GM18511 (cell line): ENCODE measurements around the gene TM9SF3.
A peak's percentile ranks its signal among the peaks of the same experiment; 100 is the strongest.

Experiments
- ATAC-seq: cut with Tn5 transposase; IDR thresholded peaks from one replicate; pipeline ENCODE4 v1.9.1; 2021; ENCODE audit warnings: mild to moderate bottlenecking, moderate library complexity; ENCODE audit not compliant: unreplicated experiment

The TM9SF3 gene

DNA sequence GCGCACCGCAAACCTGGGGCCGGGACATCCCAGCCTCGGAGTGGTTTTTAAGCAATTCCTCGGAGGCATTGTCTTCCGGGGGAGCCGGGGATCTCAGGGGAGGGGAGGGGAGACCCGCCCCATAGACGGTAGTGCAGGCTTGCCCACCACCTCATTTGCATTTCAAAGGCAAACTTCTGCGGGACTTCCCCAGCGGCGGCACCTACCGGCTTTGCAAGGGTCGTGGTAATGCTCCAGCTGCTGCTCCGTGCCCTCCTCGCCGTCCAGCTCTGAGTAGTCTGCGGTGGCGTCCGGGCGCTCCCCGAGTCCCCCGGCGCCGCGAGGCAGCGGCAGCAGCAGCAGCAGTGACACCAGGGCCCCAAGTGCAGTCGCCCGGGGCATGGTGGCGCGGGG is 73.5 kb downstream of the TM9SF3 start:
- ATAC-seq, result peak; percentile 57

- ATAC-seq, result peak; percentile 5
These were observed 74.1 kb downstream of the TM9SF3 start for GRCh38 chr10:96512524-96513304.

DNA sequence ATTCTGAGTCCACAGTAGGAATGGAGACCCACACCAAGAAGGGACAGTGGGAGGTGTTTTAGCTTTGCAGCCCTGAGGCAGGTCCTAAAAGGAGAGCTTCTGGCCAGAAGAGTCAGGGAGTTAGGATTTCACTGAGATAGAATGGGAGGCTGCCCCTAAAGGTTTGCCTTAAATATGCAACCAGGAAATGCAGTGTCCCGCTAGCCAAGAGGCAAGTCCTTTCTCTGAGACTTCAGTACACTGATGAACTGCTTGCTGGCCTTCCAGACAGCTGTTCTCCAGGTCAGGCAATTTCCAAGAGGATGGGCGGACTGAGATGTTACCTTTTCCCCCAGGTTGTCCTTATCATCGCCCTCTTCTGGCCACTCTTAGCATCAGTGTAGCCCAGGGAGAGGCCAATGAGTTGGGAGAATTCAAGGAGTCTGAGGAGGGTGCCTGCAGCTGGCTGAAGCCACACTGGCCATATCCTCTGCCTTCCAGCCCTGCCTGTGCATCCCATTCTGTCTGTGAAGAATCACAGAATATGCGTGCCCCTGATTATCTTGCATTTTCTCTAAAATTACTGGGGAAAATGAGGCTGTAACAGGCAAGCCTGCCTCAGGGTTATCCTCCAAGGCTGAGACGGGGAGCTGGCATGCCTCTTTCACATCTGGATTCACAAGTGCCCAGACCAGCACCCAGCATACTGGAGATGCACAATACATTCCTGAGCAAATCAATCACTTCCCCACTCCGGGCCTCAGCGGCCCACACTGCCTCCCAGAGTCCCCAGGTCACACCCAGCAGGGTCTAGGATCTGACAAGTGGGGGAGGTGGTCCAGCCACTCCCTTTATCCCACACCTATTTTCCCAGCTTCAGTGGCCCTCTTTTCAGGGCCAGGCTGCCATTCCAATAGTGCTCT is 75.5 kb downstream of the TM9SF3 start:
- ATAC-seq, result no peak

DNA sequence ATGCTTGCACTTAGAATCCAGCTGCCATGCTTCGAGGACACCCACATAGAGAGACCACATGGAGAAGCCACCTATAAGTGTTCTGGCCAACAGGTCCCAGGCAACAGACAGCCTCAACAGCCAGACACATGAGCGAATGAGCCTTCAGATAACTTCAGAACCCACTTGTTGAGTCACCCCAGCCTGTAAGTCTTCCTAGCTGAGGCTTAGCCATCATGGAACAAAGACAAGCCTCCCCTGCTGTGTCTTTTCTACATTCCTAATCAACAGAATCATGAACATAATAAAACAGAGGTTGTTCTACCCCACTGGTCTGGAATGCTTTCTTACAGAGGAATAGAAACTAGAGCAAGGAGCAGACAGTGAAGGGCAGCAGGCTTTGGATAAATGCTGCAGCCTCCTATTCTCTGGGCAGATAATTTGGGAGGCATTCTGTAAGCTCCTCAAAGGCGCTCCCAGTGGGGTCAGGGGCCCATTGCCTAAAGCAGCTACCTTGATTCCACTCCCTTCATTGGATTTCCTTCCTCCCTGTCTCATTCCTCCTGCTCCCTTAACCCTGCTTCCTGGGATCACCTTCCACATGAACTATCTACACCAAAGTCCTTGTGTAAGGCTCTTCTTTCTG is 77.7 kb downstream of the TM9SF3 start:
- no peak for ATAC-seq

DNA sequence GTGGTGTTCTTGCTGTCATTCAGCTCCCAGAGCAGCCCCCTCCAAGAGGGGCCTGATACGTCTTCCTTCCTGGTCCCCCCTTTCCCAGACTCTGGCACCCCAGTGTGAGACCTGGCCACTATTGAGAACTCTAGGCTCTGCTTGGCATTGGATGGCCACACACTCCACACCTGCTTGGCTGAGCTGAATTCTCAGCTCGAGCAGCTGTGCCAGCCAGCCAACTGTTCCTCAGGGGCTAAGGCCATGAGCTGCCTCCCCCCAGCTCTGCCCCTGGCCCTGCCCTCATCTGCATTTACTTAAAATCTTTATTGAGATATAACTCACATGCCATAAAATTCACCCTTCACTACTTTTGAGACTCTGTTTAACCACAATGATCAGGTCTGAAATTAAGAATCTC is 79.8 kb downstream of the TM9SF3 start:
- ATAC-seq, result no peak

GRCh38 chr10:96505150-96506136 is 81.4 kb downstream of the TM9SF3 start:
- ATAC-seq, result no peak

- no peak for ATAC-seq
These were observed 84.1 kb downstream of the TM9SF3 start for GRCh38 chr10:96502561-96503282.

DNA sequence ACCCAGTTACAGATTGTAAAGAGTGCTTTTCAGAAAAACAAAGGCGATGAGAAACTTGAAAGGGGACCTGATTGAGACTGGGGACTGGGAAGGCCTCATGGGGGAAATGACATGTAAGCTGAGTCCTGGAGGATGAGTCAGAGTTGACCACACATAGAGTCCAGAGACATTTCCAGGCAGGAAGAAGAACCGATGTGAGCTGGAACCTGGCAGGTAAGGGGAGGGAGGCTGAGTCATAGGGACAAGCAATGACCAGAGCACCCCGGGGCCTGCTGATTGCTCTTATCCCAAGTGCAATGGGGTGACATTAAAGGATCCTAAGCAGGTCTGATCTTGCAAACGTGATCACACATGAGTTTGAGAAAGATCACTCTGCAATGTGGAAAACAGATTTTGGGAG is 84.8 kb downstream of the TM9SF3 start:
- ATAC-seq, result no peak

DNA sequence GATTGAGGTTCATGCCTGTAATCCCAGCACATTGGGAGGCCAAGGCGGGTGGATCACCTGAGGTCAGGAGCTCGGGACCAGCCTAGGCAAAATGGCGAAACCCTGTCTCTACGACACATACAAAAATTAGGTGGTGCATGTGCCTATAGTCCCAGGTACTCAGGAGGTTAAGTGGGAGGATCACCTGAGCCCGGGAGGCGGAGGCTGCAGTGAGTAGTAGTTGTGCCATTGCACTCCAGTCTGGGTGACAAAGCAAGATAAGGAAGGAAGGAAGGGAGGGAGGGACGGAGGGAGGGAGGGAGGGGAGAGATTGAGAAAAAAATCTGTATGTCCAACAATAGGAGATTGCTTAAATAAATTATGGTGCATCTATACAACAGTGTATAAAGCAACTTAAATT is 86.3 kb downstream of the TM9SF3 start:
- ATAC-seq, result no peak

DNA sequence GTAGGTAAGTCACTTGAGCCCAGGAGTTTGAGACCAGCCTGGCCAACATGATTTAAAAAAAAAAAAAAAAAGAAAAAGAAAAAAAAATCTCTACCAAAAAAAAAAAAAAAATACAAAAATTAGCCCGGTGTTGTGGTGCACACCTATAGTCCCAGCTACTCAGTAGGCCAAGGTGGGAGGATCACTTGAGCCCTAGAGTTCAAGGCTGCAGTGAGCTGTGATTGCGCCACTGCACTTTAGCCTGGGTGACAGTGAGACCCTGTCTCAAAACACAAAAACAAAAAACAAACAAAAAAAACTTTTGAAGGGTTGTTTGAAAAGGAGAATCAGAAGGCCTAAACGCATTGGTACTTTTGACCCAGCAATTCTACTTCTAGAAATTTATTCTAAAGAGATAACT is 86.8 kb downstream of the TM9SF3 start:
- ATAC-seq, result no peak

DNA sequence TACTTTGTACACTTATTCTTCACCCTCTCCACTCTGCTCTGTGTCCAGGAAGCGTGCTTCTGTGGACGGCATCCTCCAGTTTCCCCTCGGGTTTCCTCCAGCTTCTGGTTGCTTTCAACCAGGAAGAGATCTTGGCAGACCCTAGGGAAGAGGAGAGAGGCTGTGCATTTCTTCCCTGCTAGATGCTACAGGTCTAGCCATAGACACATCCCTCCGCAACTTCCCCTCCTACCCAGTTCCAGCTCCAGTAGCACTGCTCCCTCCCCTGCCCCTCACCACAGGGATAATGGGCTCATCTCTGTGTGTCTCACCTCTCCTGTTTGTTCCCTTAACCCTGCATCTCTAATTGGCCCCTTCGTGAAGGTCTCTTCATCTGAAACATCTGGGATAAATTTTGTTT is 89.4 kb downstream of the TM9SF3 start:
- ATAC-seq, result no peak

DNA sequence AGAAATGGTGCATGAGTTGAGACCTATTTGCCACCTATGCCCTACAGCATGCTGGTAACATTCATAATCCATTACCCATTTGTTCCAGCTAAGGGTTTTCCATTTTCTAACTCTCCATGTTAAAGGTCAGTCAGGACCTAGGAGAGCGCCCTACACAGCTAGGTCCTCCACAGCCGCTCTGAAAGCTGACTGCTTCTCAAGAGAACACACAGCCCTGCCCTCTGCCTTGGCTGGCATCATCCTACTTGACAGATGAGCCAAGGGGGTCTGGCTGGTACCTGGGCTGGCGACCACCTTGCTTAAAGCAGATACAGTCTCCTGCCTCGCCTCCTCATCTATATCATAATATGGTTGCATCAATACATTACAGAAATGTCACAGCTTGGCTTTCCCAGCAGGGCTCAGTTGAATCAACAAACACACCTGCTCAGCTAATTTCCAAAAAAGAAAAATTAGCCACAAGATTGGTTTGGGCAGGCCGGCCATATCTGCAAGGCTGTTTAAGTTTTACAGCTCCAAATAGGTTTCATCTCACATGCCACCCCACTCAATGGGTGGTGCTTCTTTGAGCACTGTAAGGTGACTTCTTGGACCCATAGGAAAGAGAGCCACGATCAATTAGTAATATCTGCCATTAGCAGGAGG is 90.4 kb downstream of the TM9SF3 start:
- no peak for ATAC-seq

DNA sequence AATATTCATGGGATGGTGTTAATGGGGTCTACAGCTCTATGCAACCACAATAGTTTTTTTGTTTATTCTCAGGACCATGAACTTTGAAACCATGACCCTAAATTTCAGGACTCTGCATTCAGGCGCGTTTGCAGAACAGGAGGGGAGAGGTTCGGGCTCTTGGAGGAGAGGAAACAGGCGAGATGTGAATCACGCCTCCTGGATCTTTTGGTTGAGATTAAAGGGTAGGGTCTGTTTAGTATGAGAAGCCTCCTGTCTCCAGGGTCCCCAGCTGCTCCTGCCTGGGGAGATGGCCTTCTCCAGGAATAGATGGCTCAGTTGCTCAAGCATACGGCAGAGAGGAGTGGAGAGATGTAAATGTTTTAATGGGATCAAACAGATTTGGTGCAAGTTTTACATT is 91.3 kb downstream of the TM9SF3 start:
- ATAC-seq, result no peak

DNA sequence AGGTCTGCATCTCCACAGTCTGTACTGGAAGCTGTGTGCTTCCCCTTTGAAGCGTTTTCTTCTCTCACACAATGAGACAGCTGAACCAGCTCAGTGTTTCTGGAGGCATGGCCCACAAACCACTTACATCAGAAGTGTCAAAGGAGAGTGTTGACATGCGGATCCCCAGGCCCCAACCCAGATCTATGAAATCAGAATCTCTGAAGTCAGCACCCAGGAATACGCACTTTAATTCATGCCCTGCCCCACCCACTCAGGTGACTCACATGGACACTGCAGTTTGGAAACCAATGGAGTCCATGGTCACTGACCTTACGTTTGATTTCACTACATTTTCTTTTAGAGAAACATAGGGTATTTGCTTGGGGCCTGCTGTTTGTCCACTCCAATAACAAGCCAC is 92.1 kb downstream of the TM9SF3 start:
- ATAC-seq, result no peak

- ATAC-seq, result no peak
These were observed 92.8 kb downstream of the TM9SF3 start for GRCh38 chr10:96493871-96494525.

DNA sequence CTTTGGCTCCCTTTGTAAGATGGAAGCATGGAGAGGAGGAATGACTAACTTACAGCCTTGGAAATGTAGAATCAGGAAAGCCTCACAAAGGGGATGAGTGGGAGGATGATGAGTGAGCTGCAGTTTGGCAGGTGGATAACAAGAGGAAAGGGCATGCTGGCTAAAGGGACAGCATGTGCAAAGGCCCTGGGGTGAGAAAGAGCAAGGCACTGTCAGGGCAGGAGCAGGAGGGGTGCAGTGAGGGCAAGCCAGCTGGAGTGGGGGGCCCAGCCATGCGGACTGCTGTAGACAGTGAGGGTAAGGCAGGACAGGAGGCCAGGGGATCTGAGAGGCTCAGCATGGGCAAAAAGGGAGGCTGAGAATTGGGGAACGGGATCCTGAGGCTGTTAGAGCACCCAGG is 93.6 kb downstream of the TM9SF3 start:
- ATAC-seq, result no peak

GRCh38 chr10:96491303-96491702 is 95.5 kb downstream of the TM9SF3 start:
- ATAC-seq, result no peak

DNA sequence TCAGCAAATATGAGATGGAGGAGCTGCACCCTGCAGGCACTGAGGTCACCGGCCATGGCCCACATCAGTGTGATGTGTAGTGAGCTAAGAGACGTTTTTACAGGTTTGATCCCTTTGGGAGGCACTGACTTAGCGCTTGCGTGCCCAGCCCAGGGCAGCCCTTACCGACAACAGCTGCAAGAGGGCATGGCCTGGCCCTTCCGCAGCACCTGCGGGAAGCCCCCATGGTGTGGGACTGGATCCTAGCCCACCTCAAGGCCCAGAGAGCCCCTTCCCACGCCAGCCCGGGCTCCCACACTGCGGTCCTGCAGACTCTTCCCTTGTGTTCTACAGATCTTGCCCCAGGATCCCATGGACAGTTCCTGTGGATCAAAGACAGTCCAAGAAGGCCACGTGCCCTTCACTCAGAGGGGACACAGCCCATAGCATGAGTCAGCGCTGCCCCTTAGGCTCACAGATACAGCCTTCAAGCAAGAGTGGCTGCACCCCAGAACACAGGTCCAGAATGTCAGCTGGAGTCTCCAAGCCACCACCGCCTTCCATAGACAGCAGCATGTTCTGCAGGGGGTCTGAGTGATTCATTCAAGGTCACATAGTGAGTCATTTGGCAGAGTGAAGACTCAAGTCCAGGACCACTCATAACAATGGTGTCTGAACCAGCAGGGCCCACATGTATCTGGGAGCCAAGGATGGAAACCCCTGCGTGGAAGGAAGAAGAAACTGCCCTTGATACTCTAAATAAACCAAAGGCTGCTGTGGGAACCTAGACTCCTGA is 98.5 kb downstream of the TM9SF3 start:
- ATAC-seq, result no peak
